Liver (tissue), 3 donors: Measurements from ENCODE around the gene SIRT2.

ENCODE experiments used
- ATF3 ChIP-seq: IDR thresholded peaks from 2 replicates; pipeline ENCODE4 v1.6.1; 2016; ENCODE audit warnings: antibody characterized with exemption
- CTCF ChIP-seq: fragments of 150-350 bp; IDR thresholded peaks from 2 replicates; pipeline ENCODE4 v1.5.1; 2017; ENCODE audit warnings: improper control_type of control experiment, low read depth, low read length; ENCODE audit not compliant: missing input control
- GABPA ChIP-seq, 2 donors: IDR thresholded peaks in 1 of 2; conservative IDR thresholded peaks in 1 of 2; 2 replicates each; pipeline ENCODE4 v1.6.1; 2016; ENCODE audit warnings: antibody characterized with exemption in 2 of 2, mild to moderate bottlenecking in 1 of 2, moderate library complexity in 1 of 2
- HNF4A ChIP-seq, 2 donors: conservative IDR thresholded peaks; 2 replicates each; pipeline ENCODE4 v1.6.1; 2016; ENCODE audit warnings: antibody characterized with exemption in 2 of 2, mild to moderate bottlenecking in 2 of 2
- JUND ChIP-seq, 2 donors: IDR thresholded peaks; 2 replicates each; pipeline ENCODE4 v1.6.1; 2016; ENCODE audit warnings: antibody characterized with exemption in 2 of 2
- RAD21 ChIP-seq, 2 donors: IDR thresholded peaks; 2 replicates each; pipeline ENCODE4 v1.6.1; 2016; ENCODE audit warnings: antibody characterized with exemption in 2 of 2, mild to moderate bottlenecking in 2 of 2
- TAF1 ChIP-seq: conservative IDR thresholded peaks from 2 replicates; pipeline ENCODE4 v1.6.1; 2016; ENCODE audit warnings: antibody characterized with exemption, mild to moderate bottlenecking
- donor health status: healthy.
- donor health status: healthy.

GRCh38 chr19:38849147-38849859 lies 50.1 kb downstream of the SIRT2 start:
- TF ChIP-seq CTCF, result no peak
- no peak for TF ChIP-seq TAF1
- TF ChIP-seq JUND (IDR thresholded peaks at IDR 0.05), result no peak
- peak in 1 of 2 donors; percentile 50 for TF ChIP-seq GABPA (IDR thresholded peaks at IDR 0.05 in 1 of 2, conservative IDR thresholded peaks at IDR 0.05 in 1 of 2)
- TF ChIP-seq RAD21 (IDR thresholded peaks at IDR 0.05), result peak in 1 of 2 donors; percentile 22
- TF ChIP-seq HNF4A (conservative IDR thresholded peaks at IDR 0.05), result no peak
- TF ChIP-seq ATF3, result no peak
